IPS-20b (cell line): ENCODE results near the gene OR6B1.
"Not testable (repeated sequence)": the region's sequence is repeated elsewhere in the genome, so short reads cannot be mapped to it uniquely, and the experiment has no call there.

Source experiments
- H3K27ac ChIP-seq: one replicate; pipeline ENCODE4 v1.5.1; 2013; ENCODE audit warnings: low read length
- H3K27me3 ChIP-seq: 2 replicates; pipeline ENCODE4 v1.6.1; 2013; ENCODE audit warnings: mild to moderate bottlenecking, low read length, inconsistent platforms; ENCODE audit not compliant: insufficient read depth
- H3K36me3 ChIP-seq: 2 replicates; pipeline ENCODE4 v1.6.1; 2013; ENCODE audit warnings: low read depth, mild to moderate bottlenecking, inconsistent platforms, low read length, moderate library complexity; ENCODE audit not compliant: insufficient read depth
- H3K4me1 ChIP-seq: 2 replicates; pipeline ENCODE4 v1.6.1; 2013; ENCODE audit warnings: mild to moderate bottlenecking, control low read depth, inconsistent platforms, low read length, moderate library complexity; ENCODE audit not compliant: insufficient read depth
- H3K4me3 ChIP-seq: 2 replicates; pipeline ENCODE4 v1.5.1; 2013; ENCODE audit warnings: mild to moderate bottlenecking, low read length, inconsistent platforms
- H3K9ac ChIP-seq: 2 replicates; pipeline ENCODE4 v1.6.1; 2013; ENCODE audit warnings: low read depth, mild to moderate bottlenecking, inconsistent platforms, low read length, moderate library complexity
- H3K9me3 ChIP-seq: 2 replicates; pipeline ENCODE4 v1.6.1; 2013; ENCODE audit warnings: mild to moderate bottlenecking, low read depth, low read length, inconsistent platforms; ENCODE audit not compliant: insufficient read depth

The OR6B1 gene

DNA sequence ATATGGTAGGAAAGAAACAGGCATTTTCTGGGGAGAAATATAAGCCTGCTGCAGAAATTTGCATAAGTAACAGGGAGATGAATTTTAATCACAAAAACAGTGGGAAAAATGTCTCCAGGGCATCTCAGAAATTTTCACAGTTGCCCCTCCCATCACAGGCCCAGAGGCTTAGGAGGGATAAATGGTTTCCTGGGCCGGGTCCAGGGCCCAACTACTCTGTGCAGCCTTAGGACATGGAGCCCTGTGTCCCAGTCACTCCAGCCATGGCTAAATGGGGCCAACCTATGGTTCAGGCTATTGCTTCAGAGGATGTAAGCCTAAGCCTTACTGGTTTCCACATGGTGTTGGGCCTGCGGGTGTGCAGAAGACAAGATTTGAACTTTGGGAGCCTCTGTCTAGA is 9.2 kb downstream of the OR6B1 start:
- H3K4me1 ChIP-seq: no peaks in the 10 kb centered on the region

DNA sequence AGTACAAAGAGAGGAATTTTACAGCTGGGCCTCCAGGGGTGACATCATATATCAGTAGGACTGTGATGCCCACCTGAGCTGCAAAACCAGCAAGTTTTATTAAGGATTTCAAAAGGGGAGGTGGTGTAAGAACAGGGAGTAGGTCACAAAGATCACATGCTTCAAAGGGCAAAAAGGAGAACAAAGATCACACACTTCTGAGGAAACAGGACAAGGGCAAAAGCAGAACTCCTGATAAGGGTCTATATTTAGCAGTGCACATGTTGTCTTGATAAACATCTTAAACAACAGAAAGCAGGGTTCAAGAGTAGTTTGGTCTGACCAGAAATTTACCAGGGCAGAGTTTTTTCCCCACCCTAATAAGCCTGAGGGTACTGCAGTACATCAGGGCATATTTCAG is 9.9 kb downstream of the OR6B1 start:
- H3K9ac ChIP-seq, H3K4me3 ChIP-seq, H3K4me1 ChIP-seq, H3K27me3 ChIP-seq, H3K36me3 ChIP-seq, H3K27ac ChIP-seq: not testable (repeated sequence)
- H3K9me3 ChIP-seq: peaks cover 27% of the 10 kb centered on the region

More for the DNA sequence above, 9.2 kb downstream of the OR6B1 start:
- no peak overlapping the region for H3K9ac ChIP-seq
- H3K27me3 ChIP-seq: no peaks in the 10 kb centered on the region
- H3K9me3 ChIP-seq: peaks cover 27% of the 10 kb centered on the region
- no peak overlapping the region for H3K4me3 ChIP-seq
- no peak overlapping the region for H3K27ac ChIP-seq
- H3K36me3 ChIP-seq: no peaks in the 10 kb centered on the region

DNA sequence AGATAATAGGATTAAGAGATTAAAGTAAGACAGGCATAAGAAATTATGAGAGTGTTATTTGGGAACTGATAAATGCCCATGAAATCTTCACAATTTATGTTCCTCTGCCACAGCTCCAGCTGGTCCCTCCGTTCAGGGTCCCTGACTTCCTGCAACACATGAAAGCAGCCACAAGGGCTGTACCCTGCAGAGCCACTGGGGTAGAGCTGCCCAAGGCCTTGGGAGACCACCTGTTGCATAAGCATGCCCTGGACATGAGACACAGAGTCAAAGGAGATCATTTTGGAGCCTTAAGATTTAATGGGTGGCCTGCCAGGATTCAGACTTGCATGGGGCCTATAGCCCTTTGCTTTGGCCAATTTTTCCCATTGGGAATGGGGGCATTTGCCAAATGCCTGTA is 10.7 kb downstream of the OR6B1 start:
- not testable (repeated sequence) for H3K36me3 ChIP-seq, H3K4me3 ChIP-seq, H3K4me1 ChIP-seq, H3K27me3 ChIP-seq, H3K9ac ChIP-seq, H3K27ac ChIP-seq
- H3K9me3 ChIP-seq: peaks cover 27% of the 10 kb centered on the region

DNA sequence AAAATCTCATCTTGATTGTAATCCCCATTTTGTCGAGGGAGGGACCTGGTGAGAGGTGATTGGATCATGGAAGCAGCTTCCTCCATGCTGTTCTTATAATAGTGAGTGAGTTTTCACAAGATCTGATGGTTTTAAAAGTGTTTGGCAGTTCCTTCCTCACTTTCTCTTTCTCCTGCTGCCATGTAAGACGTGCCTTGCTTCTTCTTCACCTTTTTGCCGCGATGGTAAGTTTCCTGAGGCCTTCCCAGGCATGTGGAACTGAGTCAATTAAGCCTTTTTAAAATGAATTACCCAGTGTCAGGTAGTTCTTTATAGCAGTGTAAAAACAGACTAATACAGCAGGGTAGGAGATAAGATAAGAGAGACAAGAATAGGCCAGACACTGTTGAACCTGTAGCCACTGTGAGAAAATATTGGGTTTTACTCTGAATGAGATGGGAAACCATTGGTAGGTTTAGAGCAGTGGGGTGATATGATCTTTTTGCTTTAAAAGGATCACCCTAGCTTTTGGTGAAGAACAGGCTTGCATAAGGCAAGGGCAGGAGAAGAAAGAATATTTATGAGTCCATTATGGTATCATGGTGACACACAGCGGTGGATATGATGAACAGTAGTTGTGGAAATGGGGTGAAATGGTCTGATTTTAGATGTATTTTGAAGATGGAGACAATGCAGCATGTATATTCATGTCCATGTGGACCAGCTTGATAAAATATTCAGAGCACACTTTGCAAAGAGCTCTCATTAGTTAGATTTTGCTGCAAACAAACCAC is 11.5 kb downstream of the OR6B1 start:
- no peak overlapping the region for H3K4me3 ChIP-seq
- H3K4me1 ChIP-seq: no peaks in the 10 kb centered on the region
- H3K27ac ChIP-seq: no peak overlapping the region
- peaks cover 27% of the 10 kb centered on the region for H3K9me3 ChIP-seq
- H3K36me3 ChIP-seq: no peaks in the 10 kb centered on the region
- H3K9ac ChIP-seq: no peak overlapping the region
- H3K27me3 ChIP-seq: no peaks in the 10 kb centered on the region

DNA sequence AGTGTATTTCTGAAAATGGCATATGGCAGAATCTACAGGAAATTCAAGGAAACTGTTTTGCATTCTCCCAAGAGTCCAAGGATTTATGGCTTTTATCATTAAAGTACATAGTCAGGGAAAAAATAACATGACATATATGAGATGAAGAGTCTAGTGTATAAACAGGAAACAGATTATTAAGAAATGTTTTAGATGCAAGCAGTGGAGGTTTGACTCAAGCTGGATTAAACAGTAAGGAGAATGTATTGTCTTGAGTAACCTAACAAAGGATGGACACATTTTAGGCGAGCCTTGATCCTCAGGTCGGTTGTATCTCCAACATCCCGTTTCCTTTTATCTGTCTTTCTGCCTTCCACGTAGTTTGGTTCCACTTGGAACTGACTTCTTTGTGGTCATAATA is 17.9 kb downstream of the OR6B1 start:
- peaks cover 4% of the 10 kb centered on the region; the same call in 1 of the 2 replicates for H3K4me1 ChIP-seq
- H3K9me3 ChIP-seq: no peaks in the 10 kb centered on the region
- no peak overlapping the region for H3K27ac ChIP-seq
- H3K9ac ChIP-seq: no peak overlapping the region
- no peaks in the 10 kb centered on the region for H3K36me3 ChIP-seq
- no peak overlapping the region for H3K4me3 ChIP-seq
- no peaks in the 10 kb centered on the region for H3K27me3 ChIP-seq

DNA sequence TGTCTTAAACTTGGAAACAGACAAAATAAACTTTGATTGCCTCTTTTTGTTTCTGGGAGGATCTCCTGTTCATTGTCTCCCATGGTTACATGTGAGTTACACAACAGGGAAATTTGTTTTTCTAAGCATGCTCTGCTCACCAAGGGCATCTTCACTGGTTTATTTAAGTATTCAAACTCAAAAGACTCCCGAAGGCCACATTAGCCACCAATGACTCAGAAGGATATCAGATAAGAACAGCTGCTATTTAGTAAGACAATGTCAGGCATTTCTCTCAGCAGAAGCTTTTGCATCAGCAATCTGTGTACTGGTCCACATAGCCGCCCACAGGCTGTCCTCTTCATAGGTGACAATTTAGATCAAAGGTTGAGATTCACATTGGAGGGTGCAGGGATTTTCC is 19.3 kb downstream of the OR6B1 start:
- peaks cover 4% of the 10 kb centered on the region; the same call in 1 of the 2 replicates for H3K4me1 ChIP-seq
- no peaks in the 10 kb centered on the region for H3K9me3 ChIP-seq
- H3K9ac ChIP-seq: no peak overlapping the region
- H3K4me3 ChIP-seq: no peak overlapping the region
- no peaks in the 10 kb centered on the region for H3K36me3 ChIP-seq
- H3K27me3 ChIP-seq: no peaks in the 10 kb centered on the region
- H3K27ac ChIP-seq: no peak overlapping the region

DNA sequence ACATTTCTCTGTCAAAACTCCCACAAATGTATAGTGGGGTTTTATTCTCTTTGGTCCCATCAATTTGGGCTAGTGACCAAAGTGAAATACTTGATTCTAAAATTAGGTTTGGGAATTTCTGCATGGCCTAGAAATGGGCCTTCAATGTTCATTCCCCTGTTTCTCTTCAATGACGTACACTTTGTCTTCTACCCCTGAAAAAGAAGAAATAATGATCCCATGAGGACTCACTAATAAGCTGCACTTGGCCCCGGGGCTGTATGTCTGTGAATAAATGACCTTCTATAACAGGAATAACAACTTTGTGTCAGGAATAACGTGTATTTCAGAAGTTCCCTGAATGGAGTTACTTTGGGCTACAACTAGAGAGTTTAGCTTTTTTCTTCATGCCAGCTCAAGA is 20.2 kb downstream of the OR6B1 start:
- peaks cover 4% of the 10 kb centered on the region; the same call in 1 of the 2 replicates for H3K4me1 ChIP-seq
- H3K4me3 ChIP-seq: no peak overlapping the region
- no peaks in the 10 kb centered on the region for H3K27me3 ChIP-seq
- H3K9ac ChIP-seq: no peak overlapping the region
- no peaks in the 10 kb centered on the region for H3K9me3 ChIP-seq
- no peaks in the 10 kb centered on the region for H3K36me3 ChIP-seq
- H3K27ac ChIP-seq: no peak overlapping the region

DNA sequence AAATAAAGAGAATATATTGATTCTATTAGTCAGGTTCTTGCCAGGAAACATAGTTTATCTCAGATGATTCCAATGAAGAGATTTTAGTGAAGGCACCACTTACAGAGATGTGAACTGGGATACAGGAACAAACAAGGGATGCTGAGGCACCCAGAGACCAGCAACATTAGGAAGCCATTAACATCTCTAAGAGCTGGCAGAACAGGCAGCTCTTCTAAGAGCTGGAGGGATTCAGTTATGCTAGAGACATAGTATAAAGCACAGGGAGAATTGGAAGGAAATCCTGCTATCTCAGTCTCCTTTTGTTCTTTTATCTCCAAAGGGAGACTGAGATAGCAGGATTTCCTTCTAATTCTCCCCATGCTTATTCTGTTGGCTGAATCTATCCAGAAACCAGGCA is 22.0 kb downstream of the OR6B1 start:
- Histone ChIP-seq H3K9me3 (no peaks in the 10 kb centered on the region), H3K9ac (no peak overlapping the region), H3K27me3 (no peaks in the 10 kb centered on the region), H3K4me1 (peaks cover 4% of the 10 kb centered on the region; the same call in 1 of the 2 replicates), H3K27ac (no peak overlapping the region), H3K4me3 (no peak overlapping the region), H3K36me3 (no peaks in the 10 kb centered on the region)

DNA sequence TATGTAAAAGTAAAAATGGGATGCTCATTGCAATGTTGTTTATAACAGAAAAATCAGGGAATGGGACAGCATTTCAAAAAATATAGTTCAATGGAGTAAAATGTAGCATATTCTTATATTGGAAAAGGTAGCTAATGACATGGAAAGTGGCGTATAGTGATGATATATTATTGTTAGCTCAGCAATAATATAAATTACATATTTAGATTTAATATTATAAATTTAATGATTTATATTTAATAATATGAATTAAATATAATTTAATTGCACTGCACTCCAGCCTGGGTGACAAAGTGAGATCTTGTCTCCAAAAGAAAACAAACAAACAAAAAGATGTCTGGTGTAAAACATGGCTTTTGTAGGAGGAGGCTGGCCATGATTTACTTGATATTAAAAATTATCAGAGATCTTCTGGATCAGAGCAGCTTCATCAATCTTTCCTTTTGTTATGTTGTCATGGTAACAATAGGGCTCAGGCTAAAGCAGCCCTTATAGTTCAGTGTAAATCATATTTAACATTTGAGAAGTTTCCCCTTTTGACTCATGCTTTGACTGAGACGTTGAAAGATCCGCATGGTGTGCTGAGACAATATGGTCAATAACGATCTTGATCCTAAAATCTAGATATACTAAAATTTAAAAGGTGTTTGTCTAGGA is 23.2 kb downstream of the OR6B1 start:
- H3K4me3 ChIP-seq: no peak overlapping the region
- no peak overlapping the region for H3K9ac ChIP-seq
- H3K27ac ChIP-seq: no peak overlapping the region
- no peaks in the 10 kb centered on the region for H3K27me3 ChIP-seq
- no peaks in the 10 kb centered on the region for H3K36me3 ChIP-seq
- no peaks in the 10 kb centered on the region for H3K9me3 ChIP-seq
- peaks cover 4% of the 10 kb centered on the region; the same call in 1 of the 2 replicates for H3K4me1 ChIP-seq

DNA sequence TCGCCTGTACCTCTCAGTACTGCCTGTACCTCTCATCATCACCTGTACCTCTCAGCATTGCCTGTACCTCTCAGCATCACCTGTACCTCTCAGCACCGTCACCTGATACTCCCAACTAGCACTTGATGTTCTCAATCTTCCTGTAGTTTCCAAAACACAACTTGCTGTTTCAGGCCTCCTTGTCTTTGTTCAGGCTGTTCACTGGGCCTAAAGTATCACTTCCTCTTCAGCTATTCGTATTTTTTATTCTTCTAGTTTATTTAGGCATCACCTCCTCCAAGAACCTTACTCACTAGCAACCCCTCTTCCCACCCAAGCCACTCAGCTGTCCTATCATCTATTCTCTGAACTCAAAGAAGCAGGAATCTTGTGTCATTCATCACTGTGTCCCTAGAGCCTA is 24.1 kb downstream of the OR6B1 start:
- no peak overlapping the region for H3K9ac ChIP-seq
- H3K9me3 ChIP-seq: no peaks in the 10 kb centered on the region
- H3K27me3 ChIP-seq: no peaks in the 10 kb centered on the region
- no peak overlapping the region for H3K4me3 ChIP-seq
- no peak overlapping the region for H3K27ac ChIP-seq
- peaks cover 4% of the 10 kb centered on the region; the same call in 1 of the 2 replicates for H3K4me1 ChIP-seq
- H3K36me3 ChIP-seq: no peaks in the 10 kb centered on the region

DNA sequence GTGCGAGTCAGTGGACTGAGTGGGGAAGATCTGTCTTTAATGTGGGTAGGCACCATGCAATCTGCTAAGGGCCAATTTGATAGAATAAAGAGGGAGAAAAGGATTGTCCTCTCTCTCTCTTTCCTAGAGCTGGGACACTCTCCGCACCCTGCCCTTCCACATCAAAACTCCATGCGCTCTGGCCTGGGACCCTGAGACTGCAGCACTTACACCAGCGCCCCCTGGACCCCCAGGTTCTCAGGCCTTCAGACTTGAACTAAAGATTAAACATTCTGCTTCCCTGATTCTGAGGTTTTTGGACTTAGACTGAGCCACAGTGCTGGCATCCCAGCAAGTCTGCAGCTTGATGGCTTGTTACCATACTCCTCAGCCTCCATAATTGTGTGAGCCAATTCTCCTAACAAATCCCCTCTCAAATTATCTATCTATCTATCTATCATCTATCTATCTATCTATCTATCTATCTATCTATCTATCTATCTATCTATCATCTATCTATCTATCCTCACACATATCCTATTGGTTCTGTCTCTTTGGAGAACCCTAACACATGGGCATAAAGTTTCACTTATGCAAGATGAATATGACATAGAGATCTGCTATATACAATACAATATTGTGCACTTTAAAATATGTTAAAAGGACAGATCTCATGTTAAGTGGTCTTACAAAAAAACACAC is 26.2 kb downstream of the OR6B1 start:
- no peak overlapping the region for H3K4me3 ChIP-seq
- no peaks in the 10 kb centered on the region for H3K27me3 ChIP-seq
- no peaks in the 10 kb centered on the region for H3K9me3 ChIP-seq

DNA sequence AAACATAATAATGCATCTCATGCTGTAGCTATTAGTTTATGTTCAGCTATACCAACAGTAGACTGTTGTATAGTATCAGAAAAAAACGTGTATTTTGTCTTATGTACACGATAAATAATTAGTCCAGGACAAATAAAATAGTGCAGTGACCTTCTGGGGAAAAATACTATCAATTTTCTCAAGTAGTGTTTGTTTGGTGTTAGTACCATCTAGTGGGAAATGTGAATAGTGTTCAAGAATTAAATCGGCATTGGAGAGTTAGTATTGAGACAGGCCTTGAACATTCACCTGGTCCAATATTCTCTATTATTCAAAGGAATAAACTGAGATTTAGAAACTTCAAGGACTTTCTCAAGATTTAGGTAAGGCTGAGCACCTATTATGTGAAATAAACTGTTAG is 26.9 kb downstream of the OR6B1 start:
- Histone ChIP-seq H3K4me3 (no peak overlapping the region), H3K36me3 (no peaks in the 10 kb centered on the region), H3K4me1 (peaks cover 4% of the 10 kb centered on the region; the same call in 1 of the 2 replicates), H3K27ac (no peak overlapping the region), H3K9ac (no peak overlapping the region), H3K9me3 (no peaks in the 10 kb centered on the region), H3K27me3 (no peaks in the 10 kb centered on the region)

More for the DNA sequence above, 26.2 kb downstream of the OR6B1 start:
- no peaks in the 10 kb centered on the region for H3K36me3 ChIP-seq
- no peak overlapping the region for H3K27ac ChIP-seq
- H3K9ac ChIP-seq: no peak overlapping the region
- peaks cover 4% of the 10 kb centered on the region; the same call in 1 of the 2 replicates for H3K4me1 ChIP-seq
